Measurements from ENCODE around the gene PTPRT.

GRCh38 chr20:42864116-42864515, 325.6 kb downstream of the PTPRT start:
- no peak for TF ChIP-seq CTCF (IDR thresholded peaks at IDR 0.05)
- TF ChIP-seq POLR2AphosphoS5 (IDR thresholded peaks at IDR 0.05), result no peak
- no peak for TF ChIP-seq POLR2A (IDR thresholded peaks at IDR 0.05)
- no peak for TF ChIP-seq EP300 (IDR thresholded peaks at IDR 0.05; ENCODE audit: low read depth)

Data from transverse colon (tissue), 4 donors.